Activated naive CD8-positive, alpha-beta T cell treated with anti-CD3 and anti-CD28 coated beads, Interleukin-2, amount 50 U/mL, for 16 hours (primary cell): ENCODE results near the gene STK32A.

Experiments
- DNase-seq: peaks from one replicate; pipeline ENCODE4 v3.0.0-alpha.2; 2020; ENCODE audit warnings: low read depth, low spot score

Gene STK32A

GRCh38 chr5:147418613-147419012 is 183.8 kb downstream of the STK32A start:
- DNase-seq = no peak

GRCh38 chr5:147426640-147427327 is 192.0 kb downstream of the STK32A start:
- no peak for DNase-seq

GRCh38 chr5:147427521-147428401 is 192.9 kb downstream of the STK32A start:
- DNase-seq = no peak

- no peak for DNase-seq
Observed at GRCh38 chr5:147430628-147431027, 195.8 kb downstream of the STK32A start.

- no peak for DNase-seq
Observed at GRCh38 chr5:147431586-147431985, 196.8 kb downstream of the STK32A start.

- no peak for DNase-seq
Observed at GRCh38 chr5:147432323-147432722, 197.5 kb downstream of the STK32A start.

- DNase-seq = no peak
Observed at GRCh38 chr5:147434049-147434448, 199.2 kb downstream of the STK32A start.

- DNase-seq = no peak
Observed at GRCh38 chr5:147436596-147436995, 201.8 kb downstream of the STK32A start.

GRCh38 chr5:147437161-147437596 is 202.4 kb downstream of the STK32A start:
- no peak for DNase-seq
